Naive B cell (primary cell): Measurements from ENCODE around the gene RASGRP1. TPM values are rescaled to one million over a fixed set of nuclear protein-coding genes. Genes with fewer than 3 reads are reported as not detected.

Experiments
- ATAC-seq, 2 donors: fragments of 150-1000 bp; cut with Tn5 transposase; 2 replicates each; pipeline ENCODE4 v1.10.0; 2021; ENCODE audit warnings: low read depth in 2 of 2, mild to moderate bottlenecking in 2 of 2, moderate library complexity in 2 of 2
- DNase-seq: peaks from one replicate; pipeline ENCODE4 v3.0.0; 2022
- H3K27ac Mint-ChIP-seq, 6 donors: one replicate each; pipeline ENCODE4 v1.8.0; 2020 to 2022; ENCODE audit warnings: mild to moderate bottlenecking in 6 of 6, mixed read lengths in 6 of 6, moderate library complexity in 5 of 6, inconsistent platforms in 2 of 6
- H3K27me3 Mint-ChIP-seq, 3 donors: one replicate each; pipeline ENCODE4 v1.8.0; 2021 to 2022; ENCODE audit warnings: mixed read lengths in 3 of 3, mild to moderate bottlenecking in 1 of 3
- H3K36me3 Mint-ChIP-seq, 2 donors: one replicate each; pipeline ENCODE4 v1.8.0; 2020 to 2022; ENCODE audit warnings: mixed read lengths in 2 of 2, inconsistent platforms in 1 of 2, mild to moderate bottlenecking in 1 of 2
- H3K4me1 Mint-ChIP-seq, 3 donors: one replicate each; pipeline ENCODE4 v1.8.0; 2020 to 2022; ENCODE audit warnings: mixed read lengths in 3 of 3, inconsistent platforms in 1 of 3, mild to moderate bottlenecking in 1 of 3, moderate library complexity in 1 of 3
- H3K4me3 Mint-ChIP-seq, 8 donors: one replicate each; pipeline ENCODE4 v1.8.0; 2020 to 2022; ENCODE audit warnings: mild to moderate bottlenecking in 8 of 8, mixed read lengths in 8 of 8, moderate library complexity in 8 of 8, inconsistent platforms in 2 of 8
- H3K9me3 Mint-ChIP-seq, 7 donors: one replicate each; pipeline ENCODE4 v1.8.0; 2020 to 2022; ENCODE audit warnings: mixed read lengths in 7 of 7, mild to moderate bottlenecking in 5 of 7, inconsistent platforms in 2 of 7, moderate library complexity in 1 of 7
- polyA plus RNA-seq, 6 donors: library from polyadenylated mRNA; unstranded; fragments of 300-500 nt; fragmentation: Illumina TruSeq; gene quantifications; one replicate each; pipeline ENCODE4 v1.2.3, GENCODE V29; 2021; ENCODE audit warnings: low read depth in 6 of 6

The RASGRP1 gene
- 10 to 100 TPM in 3 of 6 donors, 1 to 10 TPM in 3; 2.9 to 23.4 (median 10.2) TPM for polyA plus RNA-seq

DNA sequence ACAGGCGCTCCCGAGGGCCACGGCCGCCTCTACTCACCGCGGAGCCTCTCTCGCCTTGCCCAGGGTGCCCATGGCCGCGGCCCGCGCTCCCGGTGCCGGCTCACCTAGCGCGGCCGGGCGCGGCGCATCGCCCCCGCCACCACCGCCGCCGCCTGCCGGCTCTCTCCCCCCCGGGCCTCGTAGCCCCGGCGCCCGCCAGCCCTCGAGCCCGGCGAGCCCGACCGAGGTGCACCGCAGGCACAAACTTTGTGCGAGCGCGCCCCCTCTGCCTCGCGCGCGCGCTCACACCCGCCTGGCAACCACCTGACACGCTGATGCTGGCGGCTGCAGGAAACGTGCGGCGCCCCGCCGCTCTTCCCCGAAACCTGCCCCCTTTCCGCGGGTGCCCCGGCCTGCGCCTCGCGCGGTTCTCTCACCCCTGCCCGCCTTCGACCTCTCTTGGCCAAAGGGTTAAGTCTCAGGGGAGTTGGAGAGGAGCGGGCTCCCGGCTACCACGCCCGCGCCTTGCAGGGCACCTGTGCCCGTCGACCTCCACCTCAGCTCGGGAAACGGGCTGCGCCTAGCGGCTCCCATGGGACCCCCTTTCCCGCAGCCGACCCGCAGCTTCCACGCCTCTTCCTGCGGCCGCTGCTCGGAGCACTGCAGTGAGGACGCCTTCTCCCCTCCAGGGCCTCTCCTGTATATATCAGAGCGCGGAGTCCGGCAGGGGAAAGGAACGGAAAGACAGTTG, at the start of gene RASGRP1:
RASGRP1 (minus strand) TSS at position 258 of the 730 bp plus-strand sequence; CDS start at position 72, 186 bp downstream.
- Mint-ChIP-seq H3K9me3 (peaks cover 0 to 4% (median 0%) of the 10 kb centered on the region in 7 donors), H3K36me3 (peaks cover 0 to 2% of the 10 kb centered on the region in 2 donors), H3K27ac (peak within 1 kb of the TSS; percentile 67 to 98 (median 84)), H3K4me1 (peaks cover 26 to 49% (median 34%) of the 10 kb centered on the region in 3 donors), H3K4me3 (peak within 1 kb of the TSS; percentile 79 to 94 (median 89)), H3K27me3 (no peaks in the 10 kb centered on the region)
- ATAC-seq (peak; percentile 85), DNase-seq (peak; percentile 87)

DNA sequence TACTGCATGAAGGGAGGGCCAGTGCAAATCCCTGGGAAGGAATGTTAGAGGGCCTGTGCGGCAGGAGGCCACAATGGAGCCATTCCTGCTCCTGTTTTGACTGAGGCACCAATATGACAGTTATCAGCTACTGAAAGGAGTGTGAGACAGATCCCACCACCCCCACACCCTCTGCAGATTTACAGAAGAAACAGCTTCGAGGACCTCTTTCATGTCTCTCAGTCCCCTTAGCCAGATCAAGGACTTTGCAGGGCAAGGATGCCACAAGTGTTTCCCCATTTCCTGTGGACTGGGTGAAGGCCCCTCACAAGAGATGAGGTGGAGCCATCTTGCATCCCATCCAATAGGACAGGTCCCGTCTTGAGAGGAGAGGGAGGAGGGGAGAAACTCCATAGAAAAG, 48.5 kb upstream of the RASGRP1 start:
- H3K4me3 Mint-ChIP-seq: no peak overlapping the region
- DNase-seq (no peak), ATAC-seq (no peak)
- H3K36me3 Mint-ChIP-seq: no peaks in the 10 kb centered on the region
- no peaks in the 10 kb centered on the region for H3K27me3 Mint-ChIP-seq
- peak overlapping the region in 1 of 6 donors; percentile 70 for H3K27ac Mint-ChIP-seq
- H3K9me3 Mint-ChIP-seq: no peaks in the 10 kb centered on the region
- peaks cover 18 to 29% (median 18%) of the 10 kb centered on the region in 3 donors for H3K4me1 Mint-ChIP-seq

DNA sequence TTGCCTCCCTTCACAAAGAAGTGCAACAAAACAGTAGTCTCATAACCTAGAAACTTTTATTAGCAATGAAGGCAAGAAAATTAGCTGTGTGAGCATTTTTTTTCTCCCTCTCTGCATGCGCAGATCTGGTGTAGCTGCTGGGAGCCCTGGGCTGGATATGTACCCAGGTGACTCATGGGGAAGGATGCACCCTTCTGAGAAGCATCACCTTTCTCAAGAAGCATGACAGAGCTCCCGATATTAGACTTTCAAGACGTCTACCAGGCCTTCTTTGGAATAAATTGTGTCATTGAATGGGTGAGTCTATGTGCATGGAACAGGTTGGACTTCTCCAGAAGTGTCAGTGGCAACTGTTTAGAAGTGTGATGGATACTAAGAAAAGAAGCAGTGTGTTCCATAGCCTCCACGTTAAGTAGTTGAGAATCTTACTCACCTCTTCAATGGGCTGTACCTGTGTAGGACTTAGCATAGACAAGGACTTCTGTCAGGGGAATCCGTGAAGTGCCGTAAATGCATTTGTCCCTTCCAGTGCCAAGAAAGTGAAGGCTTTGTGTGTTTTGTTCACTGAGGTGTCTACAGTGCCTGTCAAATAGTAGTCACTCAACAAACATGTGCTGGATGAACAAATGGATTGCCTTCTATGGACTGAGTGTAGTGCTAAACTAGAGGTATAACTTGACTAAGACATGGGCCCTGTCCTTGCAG, 47.7 kb upstream of the RASGRP1 start:
- Mint-ChIP-seq H3K27ac (peak overlapping the region in 1 of 6 donors; percentile 60), H3K36me3 (no peaks in the 10 kb centered on the region), H3K27me3 (no peaks in the 10 kb centered on the region), H3K4me3 (peak overlapping the region in 1 of 8 donors; percentile 33), H3K9me3 (no peaks in the 10 kb centered on the region), H3K4me1 (peaks cover 18 to 29% (median 18%) of the 10 kb centered on the region in 3 donors)
- ATAC-seq (no peak), DNase-seq (no peak)

DNA sequence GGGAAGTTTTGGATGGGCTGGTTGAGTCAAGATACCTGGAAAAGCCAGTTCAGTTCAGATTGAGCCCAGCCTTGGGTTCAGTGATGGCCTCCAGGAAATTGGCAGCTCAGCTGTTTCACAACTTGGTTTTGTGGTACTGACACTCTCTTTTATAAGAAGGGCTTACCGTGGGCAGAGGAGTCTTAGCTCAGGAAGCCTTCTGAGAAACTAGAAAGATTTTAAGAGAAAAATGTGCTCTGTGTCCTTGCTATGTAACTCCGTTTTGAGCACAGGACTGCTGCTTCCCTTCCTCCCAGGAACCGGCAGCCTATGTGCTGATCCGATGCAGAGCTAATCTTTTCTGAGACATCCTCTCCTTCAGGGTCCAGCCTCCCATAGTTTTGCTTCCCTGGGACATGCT, 46.6 kb upstream of the RASGRP1 start:
- Mint-ChIP-seq H3K27ac (peak overlapping the region in 5 of 6 donors; percentile 4 to 94 (median 88)), H3K4me1 (peaks cover 18 to 35% (median 18%) of the 10 kb centered on the region in 3 donors), H3K36me3 (no peaks in the 10 kb centered on the region), H3K27me3 (no peaks in the 10 kb centered on the region), H3K4me3 (peak overlapping the region in 4 of 8 donors; percentile 28 to 68 (median 52)), H3K9me3 (no peaks in the 10 kb centered on the region)
- DNase-seq (no peak), ATAC-seq (peak; percentile 11 to 14)

DNA sequence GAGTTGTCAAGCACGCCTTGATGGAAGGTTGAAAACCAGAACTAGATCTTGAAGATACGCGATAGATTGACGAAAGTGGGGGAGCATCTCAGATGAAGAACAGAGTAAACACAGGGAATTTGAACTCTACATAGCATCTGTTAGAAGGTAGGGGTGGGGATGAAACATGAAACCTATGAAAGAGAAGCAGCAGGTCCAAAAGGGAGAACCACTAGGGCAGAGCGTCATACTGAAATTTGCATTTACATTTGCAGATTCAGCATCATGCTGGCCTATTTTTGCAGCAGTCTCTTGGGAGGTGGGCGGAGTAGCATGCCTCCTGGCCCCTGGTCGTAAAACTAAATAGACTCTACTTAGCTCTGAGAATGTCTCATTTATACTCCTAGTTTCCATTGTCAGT, 46.1 kb upstream of the RASGRP1 start:
- H3K9me3 Mint-ChIP-seq: no peaks in the 10 kb centered on the region
- ATAC-seq: peak; percentile 94 to 97
- no peaks in the 10 kb centered on the region for H3K27me3 Mint-ChIP-seq
- peak; percentile 58 for DNase-seq
- H3K27ac Mint-ChIP-seq: peak overlapping the region in 5 of 6 donors; percentile 4 to 94 (median 88)
- H3K4me1 Mint-ChIP-seq: peaks cover 18 to 35% (median 18%) of the 10 kb centered on the region in 3 donors
- no peaks in the 10 kb centered on the region for H3K36me3 Mint-ChIP-seq
- peak overlapping the region in 5 of 8 donors; percentile 5 to 68 (median 49) for H3K4me3 Mint-ChIP-seq

DNA sequence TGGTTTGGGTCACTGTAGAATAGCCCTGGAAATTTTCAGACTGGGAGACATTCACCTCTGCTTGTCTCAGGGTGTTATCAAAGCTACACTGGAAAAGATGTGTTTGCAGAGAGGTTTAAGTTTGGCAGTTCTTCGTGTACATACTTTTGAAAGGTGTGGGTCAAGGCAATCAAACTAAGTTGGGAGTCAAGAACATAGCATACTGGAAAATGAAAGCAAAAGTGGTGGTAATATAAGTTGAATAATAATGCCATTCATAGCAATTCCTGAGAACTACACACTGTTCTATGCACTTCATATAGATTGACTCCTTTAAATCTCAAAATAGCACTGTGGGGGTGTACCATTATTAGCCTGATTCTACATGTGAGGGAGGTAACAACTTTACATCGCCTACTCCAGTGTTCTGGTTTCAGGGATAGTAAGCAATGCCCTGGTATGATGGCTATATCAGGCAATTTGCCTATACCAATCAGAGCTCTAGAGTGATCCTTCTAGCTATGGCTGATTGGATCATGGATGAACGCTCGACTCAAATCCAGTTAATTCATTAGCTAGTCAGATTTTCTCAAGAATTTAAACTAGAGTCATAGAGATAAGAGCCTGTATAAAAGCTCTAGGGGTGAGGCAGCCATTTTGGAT, 44.6 kb upstream of the RASGRP1 start:
- no peak for DNase-seq
- peaks cover 18 to 35% (median 20%) of the 10 kb centered on the region in 3 donors for H3K4me1 Mint-ChIP-seq
- no peaks in the 10 kb centered on the region for H3K9me3 Mint-ChIP-seq
- H3K27ac Mint-ChIP-seq: peak overlapping the region in 1 of 6 donors; percentile 30
- no peaks in the 10 kb centered on the region for H3K36me3 Mint-ChIP-seq
- H3K4me3 Mint-ChIP-seq: no peak overlapping the region
- no peak for ATAC-seq
- no peaks in the 10 kb centered on the region for H3K27me3 Mint-ChIP-seq

DNA sequence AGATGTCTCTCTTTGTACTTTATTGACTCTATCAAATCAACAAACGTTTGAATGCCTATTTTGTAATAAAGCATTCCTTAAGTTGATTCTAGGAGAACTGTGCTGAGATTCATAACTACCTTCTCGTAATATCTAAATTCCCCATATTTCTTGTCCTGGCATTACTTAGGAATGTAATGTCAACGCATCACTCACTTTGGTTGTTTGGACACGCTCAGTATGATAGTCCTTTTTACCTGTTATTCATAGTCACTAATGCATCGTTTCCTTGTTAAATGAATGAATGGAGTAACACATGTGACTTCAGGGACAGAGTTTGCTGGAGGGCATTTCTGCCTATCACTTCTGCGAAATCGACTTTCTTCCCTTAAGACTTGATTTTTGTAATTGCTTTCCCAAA, 44.1 kb upstream of the RASGRP1 start:
- H3K4me3 Mint-ChIP-seq: no peak overlapping the region
- H3K27ac Mint-ChIP-seq: peak overlapping the region in 1 of 6 donors; percentile 5
- H3K27me3 Mint-ChIP-seq: no peaks in the 10 kb centered on the region
- H3K36me3 Mint-ChIP-seq: no peaks in the 10 kb centered on the region
- H3K9me3 Mint-ChIP-seq: no peaks in the 10 kb centered on the region
- DNase-seq: no peak
- no peak for ATAC-seq
- peaks cover 18 to 35% (median 25%) of the 10 kb centered on the region in 3 donors for H3K4me1 Mint-ChIP-seq

DNA sequence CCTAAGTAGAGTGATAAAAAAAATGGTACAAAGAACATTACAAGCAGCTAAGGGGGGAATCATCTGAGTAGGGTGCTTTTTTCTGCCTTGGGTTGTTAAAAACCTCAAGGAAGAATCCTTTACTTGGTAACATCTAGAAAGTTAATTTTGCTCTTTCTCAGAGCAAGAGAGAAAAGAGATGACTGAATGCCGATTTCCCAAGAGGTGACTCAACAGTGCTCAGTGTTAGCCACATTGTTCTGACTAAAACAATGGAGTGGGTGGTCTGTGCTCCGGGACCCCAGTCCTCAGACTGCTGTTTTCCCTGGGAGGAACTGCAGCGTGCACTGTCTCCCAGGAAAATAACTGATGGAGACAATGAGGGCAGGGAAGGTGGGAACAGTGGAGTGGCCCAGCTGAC, 41.1 kb upstream of the RASGRP1 start:
- DNase-seq (no peak), ATAC-seq (no peak)
- Mint-ChIP-seq H3K4me1 (peaks cover 10 to 17% (median 15%) of the 10 kb centered on the region in 3 donors), H3K27me3 (no peaks in the 10 kb centered on the region), H3K27ac (no peak overlapping the region), H3K4me3 (no peak overlapping the region), H3K36me3 (no peaks in the 10 kb centered on the region), H3K9me3 (no peaks in the 10 kb centered on the region)

DNA sequence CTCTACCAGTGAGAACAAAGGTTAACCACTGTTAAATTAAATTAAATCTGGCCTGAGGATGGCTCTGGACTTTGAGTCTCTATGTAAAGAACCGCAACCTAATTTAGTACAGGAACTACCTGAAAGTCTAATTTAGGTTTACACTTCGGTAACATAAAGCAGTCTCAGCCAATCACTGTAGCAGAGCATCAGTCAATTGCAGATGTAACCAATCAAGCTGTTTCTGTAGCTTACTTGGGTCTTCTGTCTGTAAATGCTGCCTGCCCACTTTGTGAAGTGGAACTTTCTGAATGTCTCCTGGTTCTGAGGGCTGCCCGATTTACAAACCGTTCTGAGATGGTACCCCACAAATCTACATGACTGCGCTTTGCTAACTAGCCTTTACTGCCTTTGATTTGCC, 39.1 kb upstream of the RASGRP1 start:
- Mint-ChIP-seq H3K27ac (no peak overlapping the region), H3K36me3 (no peaks in the 10 kb centered on the region), H3K4me1 (peaks cover 5 to 12% (median 12%) of the 10 kb centered on the region in 3 donors), H3K27me3 (no peaks in the 10 kb centered on the region), H3K4me3 (no peak overlapping the region), H3K9me3 (no peaks in the 10 kb centered on the region)
- ATAC-seq (no peak), DNase-seq (no peak)

DNA sequence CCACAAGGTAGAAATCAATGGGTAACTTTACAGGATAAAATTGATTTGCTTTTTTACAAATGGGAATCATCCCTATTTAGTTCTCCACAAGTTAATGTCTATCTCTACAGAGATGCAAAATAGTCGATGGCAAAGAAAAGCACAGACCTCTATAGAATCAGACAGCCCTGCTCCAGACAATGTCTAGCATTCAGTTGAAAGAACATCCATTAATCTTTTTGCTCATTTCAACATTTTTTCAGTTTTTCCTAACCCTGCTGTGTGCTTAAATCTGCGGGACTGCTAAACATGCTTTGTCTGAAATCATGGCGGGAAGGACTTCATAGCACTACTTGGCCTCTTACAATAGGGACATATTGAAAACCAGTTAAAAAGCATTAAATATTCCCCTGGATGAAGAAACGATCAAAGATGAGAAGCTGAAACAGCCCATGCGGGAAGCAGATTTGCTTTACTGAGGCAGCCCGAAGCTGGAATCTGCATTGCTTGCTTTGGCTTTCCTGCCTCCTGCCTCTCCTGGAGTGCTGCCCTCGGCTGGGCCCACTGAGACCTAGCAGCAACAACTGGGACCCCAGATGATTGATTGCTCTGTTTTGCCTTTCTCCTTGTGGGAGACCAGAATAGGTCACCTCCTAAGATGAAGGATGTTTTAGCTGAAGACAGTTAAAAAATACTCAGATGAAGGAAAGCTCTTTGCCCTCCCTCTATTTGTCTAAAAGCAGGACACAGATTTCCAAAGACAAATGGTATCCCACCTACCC, 38.5 kb upstream of the RASGRP1 start:
- H3K4me1 Mint-ChIP-seq: peaks cover 8 to 18% (median 14%) of the 10 kb centered on the region in 3 donors
- no peaks in the 10 kb centered on the region for H3K36me3 Mint-ChIP-seq
- H3K27me3 Mint-ChIP-seq: no peaks in the 10 kb centered on the region
- H3K4me3 Mint-ChIP-seq: no peak overlapping the region
- H3K27ac Mint-ChIP-seq: no peak overlapping the region
- no peaks in the 10 kb centered on the region for H3K9me3 Mint-ChIP-seq
- DNase-seq (no peak), ATAC-seq (no peak)

DNA sequence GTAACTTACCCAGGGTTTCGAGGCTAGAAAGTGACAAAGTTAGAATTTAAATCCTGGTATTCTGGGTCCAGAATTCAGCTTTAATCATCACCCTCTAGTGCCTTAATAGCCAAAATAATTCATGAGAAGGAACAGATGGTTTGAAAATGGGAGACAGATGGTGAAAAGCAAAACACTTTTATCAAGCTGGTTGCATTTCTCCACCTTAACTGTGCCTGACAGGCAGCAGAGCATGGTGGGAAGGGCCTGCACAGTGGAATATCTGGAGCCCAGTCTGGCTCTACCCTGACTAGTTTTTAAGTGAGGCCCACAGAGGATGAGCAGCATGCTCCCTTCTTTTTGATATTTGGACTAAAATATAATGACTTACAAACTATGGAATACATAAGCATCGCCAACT, 35.6 kb upstream of the RASGRP1 start:
- Mint-ChIP-seq H3K4me3 (no peak overlapping the region), H3K36me3 (no peaks in the 10 kb centered on the region), H3K4me1 (peaks cover 10 to 14% (median 13%) of the 10 kb centered on the region in 3 donors), H3K27me3 (no peaks in the 10 kb centered on the region), H3K27ac (no peak overlapping the region), H3K9me3 (no peaks in the 10 kb centered on the region)
- DNase-seq (no peak), ATAC-seq (no peak)

DNA sequence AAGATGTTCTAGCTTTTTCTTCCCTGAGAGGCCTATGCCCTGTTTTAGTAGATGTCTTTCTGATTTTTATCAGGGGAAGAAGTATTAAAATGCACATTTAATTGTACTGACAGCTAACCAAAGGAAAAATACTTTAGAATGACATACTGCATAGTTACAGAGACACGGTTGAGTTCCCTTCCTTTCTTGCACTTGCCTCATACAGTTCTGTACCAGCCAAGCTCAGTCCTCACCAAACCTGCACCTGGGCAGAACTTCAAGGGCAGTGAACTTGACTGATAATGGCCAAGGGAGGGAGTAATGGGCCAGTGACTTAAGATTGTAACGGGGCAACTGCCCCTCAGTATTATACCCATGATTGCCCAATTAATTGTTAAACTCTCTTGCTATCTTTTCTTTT, 34.1 kb upstream of the RASGRP1 start:
- H3K4me3 Mint-ChIP-seq: no peak overlapping the region
- peak overlapping the region in 3 of 6 donors; percentile 17 to 82 (median 49) for H3K27ac Mint-ChIP-seq
- ATAC-seq: peak; percentile 60 to 68

More for the DNA sequence above, 34.1 kb upstream of the RASGRP1 start:
- DNase-seq: no peak
- Mint-ChIP-seq H3K9me3 (no peaks in the 10 kb centered on the region), H3K36me3 (no peaks in the 10 kb centered on the region), H3K27me3 (no peaks in the 10 kb centered on the region), H3K4me1 (peaks cover 7 to 13% (median 10%) of the 10 kb centered on the region in 3 donors)
